ENCODE measurements around the gene CLN3. TPM values are rescaled to one million over a fixed set of nuclear protein-coding genes. Genes with fewer than 3 reads are reported as not detected.

The CLN3 gene
- polyA plus RNA-seq, 1 donor from 2014 or later, result 32.2 TPM

- Histone ChIP-seq H3K4me3 (ENCODE audit: low read length) (no peak overlapping the region), H3K79me2 (replicated peaks; ENCODE audit: insufficient read depth, low read length) (no peaks in the 10 kb centered on the region), H3K4me2 (ENCODE audit: low read length) (no peak overlapping the region), H4K20me1 (ENCODE audit: insufficient read depth) (no peaks in the 10 kb centered on the region), H3K9ac (ENCODE audit: low read length) (no peak overlapping the region), H2AFZ (ENCODE audit: low read depth, low read length) (no peak overlapping the region), H3K36me3 (ENCODE audit: insufficient read depth, low read length) (no peaks in the 10 kb centered on the region), H3K27me3 (ENCODE audit: insufficient read depth, low read depth, low read length) (no peaks in the 10 kb centered on the region), H3F3A (ENCODE audit: insufficient read depth, low read length, poor library complexity, severe bottlenecking) (no peaks in the 10 kb centered on the region), H3K27ac (ENCODE audit: low read length) (no peak overlapping the region), H3K9me2 (ENCODE audit: insufficient read depth, low read length) (no peaks in the 10 kb centered on the region), H3K9me3 (ENCODE audit: low read length) (no peaks in the 10 kb centered on the region)
- TF ChIP-seq RAD21 (conservative IDR thresholded peaks at IDR 0.05) (no peak), MXI1 (conservative IDR thresholded peaks at IDR 0.05; ENCODE audit: poor library complexity, severe bottlenecking) (no peak), POLR2AphosphoS5 (IDR thresholded peaks at IDR 0.05) (no peak), EP300 (conservative IDR thresholded peaks at IDR 0.05; ENCODE audit: poor library complexity, severe bottlenecking) (no peak), CTCF (IDR thresholded peaks at IDR 0.05; ENCODE audit: poor library complexity, severe bottlenecking) (no peak), SMC3 (conservative IDR thresholded peaks at IDR 0.05; ENCODE audit: poor library complexity) (no peak), EZH2 (IDR thresholded peaks at IDR 0.05; ENCODE audit: borderline replicate concordance, insufficient read depth, low read length, poor library complexity, severe bottlenecking) (no peak), REST (IDR thresholded peaks at IDR 0.05; ENCODE audit: borderline replicate concordance) (no peak), TAF1 (IDR thresholded peaks at IDR 0.05; ENCODE audit: low read depth) (no peak)
Observed at GRCh38 chr16:28529124-28529523, 37.2 kb upstream of the CLN3 start.

GRCh38 chr16:28528463-28528867 lies 36.6 kb upstream of the CLN3 start:
- Histone ChIP-seq H3K9me2 (ENCODE audit: insufficient read depth, low read length) (no peaks in the 10 kb centered on the region), H3K27ac (ENCODE audit: low read length) (no peak overlapping the region), H3F3A (ENCODE audit: insufficient read depth, low read length, poor library complexity, severe bottlenecking) (no peaks in the 10 kb centered on the region), H3K79me2 (replicated peaks; ENCODE audit: insufficient read depth, low read length) (no peaks in the 10 kb centered on the region), H3K4me2 (ENCODE audit: low read length) (no peak overlapping the region), H4K20me1 (ENCODE audit: insufficient read depth) (no peaks in the 10 kb centered on the region), H3K27me3 (ENCODE audit: insufficient read depth, low read depth, low read length) (no peaks in the 10 kb centered on the region), H3K4me3 (ENCODE audit: low read length) (no peak overlapping the region), H3K9ac (ENCODE audit: low read length) (no peak overlapping the region), H3K9me3 (ENCODE audit: low read length) (no peaks in the 10 kb centered on the region), H3K36me3 (ENCODE audit: insufficient read depth, low read length) (no peaks in the 10 kb centered on the region), H2AFZ (ENCODE audit: low read depth, low read length) (no peak overlapping the region)
- TF ChIP-seq EZH2 (IDR thresholded peaks at IDR 0.05; ENCODE audit: borderline replicate concordance, insufficient read depth, low read length, poor library complexity, severe bottlenecking), result no peak
- no peak for TF ChIP-seq RAD21 (conservative IDR thresholded peaks at IDR 0.05)
- TF ChIP-seq SMC3 (conservative IDR thresholded peaks at IDR 0.05; ENCODE audit: poor library complexity), result no peak
- TF ChIP-seq REST (IDR thresholded peaks at IDR 0.05; ENCODE audit: borderline replicate concordance), result no peak
- no peak for TF ChIP-seq MXI1 (conservative IDR thresholded peaks at IDR 0.05; ENCODE audit: poor library complexity, severe bottlenecking)
- TF ChIP-seq TAF1 (IDR thresholded peaks at IDR 0.05; ENCODE audit: low read depth), result no peak
- TF ChIP-seq EP300 (conservative IDR thresholded peaks at IDR 0.05; ENCODE audit: poor library complexity, severe bottlenecking), result no peak
- TF ChIP-seq CTCF (IDR thresholded peaks at IDR 0.05; ENCODE audit: poor library complexity, severe bottlenecking), result no peak
- TF ChIP-seq POLR2AphosphoS5 (IDR thresholded peaks at IDR 0.05), result no peak
